SK-MEL-5 (cell line): ENCODE results near the gene ARSB. TPM values are rescaled to one million over a fixed set of nuclear protein-coding genes. Genes with fewer than 3 reads are reported as not detected.

ENCODE experiments used
- DNase-seq: peaks from one replicate; pipeline ENCODE4 v3.0.0-alpha.2; 2016; ENCODE audit warnings: low read depth, low spot score
- in situ Hi-C: cut with HindIII; loops from 2 replicates; pipeline ENCODE4 v1.10.0; 2016; ENCODE audit warnings: low sequenced_read_pairs, high pct_unique_total_duplicates, low pct_unique_long_range_greater_than_20kb
- total RNA-seq: library from RNA; depleted of rRNA; stranded (reverse); fragments of >200 nt; shearing (Covaris generic); gene quantifications from 2 replicates; pipeline ENCODE4 v1.2.3, GENCODE V29; 2014

Gene ARSB
- total RNA-seq, 1 experiment from 2014 or later, result 25.7 TPM

- no peak for DNase-seq
- in situ Hi-C loops, result no loop called here
These were observed 224.7 kb downstream of the ARSB start for GRCh38 chr5:78760366-78760765.

GRCh38 chr5:78758169-78758839 lies 226.8 kb downstream of the ARSB start:
- in situ Hi-C loops, result no loop called here
- DNase-seq, result no peak

- in situ Hi-C loops, result no loop called here
- DNase-seq, result no peak
These were observed 227.6 kb downstream of the ARSB start for GRCh38 chr5:78757269-78758053.

- DNase-seq, result peak; percentile 40
- in situ Hi-C loops, result no loop called here
These were observed 228.3 kb downstream of the ARSB start for GRCh38 chr5:78756858-78757257.

GRCh38 chr5:78755822-78756429 lies 229.2 kb downstream of the ARSB start:
- in situ Hi-C loops, result no loop called here

GRCh38 chr5:78754655-78755054 lies 230.5 kb downstream of the ARSB start:
- in situ Hi-C loops, result no loop called here

More at GRCh38 chr5:78755822-78756429, 229.2 kb downstream of the ARSB start:
- no peak for DNase-seq

GRCh38 chr5:78753093-78753531 lies 232.0 kb downstream of the ARSB start:
- DNase-seq, result no peak
- in situ Hi-C loops, result no loop called here

More at GRCh38 chr5:78754655-78755054, 230.5 kb downstream of the ARSB start:
- no peak for DNase-seq

GRCh38 chr5:78751872-78752271 lies 233.2 kb downstream of the ARSB start:
- in situ Hi-C loops, result no loop called here
- no peak for DNase-seq

GRCh38 chr5:78750281-78750680 lies 234.8 kb downstream of the ARSB start:
- peak; percentile 3 for DNase-seq
- in situ Hi-C loops, result no loop called here

- DNase-seq, result peak; percentile 91
- in situ Hi-C loops, result no loop called here
These were observed 237.3 kb downstream of the ARSB start for GRCh38 chr5:78747705-78748359.

GRCh38 chr5:78747055-78747454 lies 238.1 kb downstream of the ARSB start:
- in situ Hi-C loops, result no loop called here
- DNase-seq, result no peak

GRCh38 chr5:78746021-78746770 lies 238.9 kb downstream of the ARSB start:
- no peak for DNase-seq
- in situ Hi-C loops, result no loop called here

GRCh38 chr5:78744951-78745534 lies 240.1 kb downstream of the ARSB start:
- in situ Hi-C loops, result no loop called here
- no peak for DNase-seq

- in situ Hi-C loops, result no loop called here
- DNase-seq, result no peak
These were observed 244.1 kb downstream of the ARSB start for GRCh38 chr5:78741019-78741418.

- in situ Hi-C loops, result no loop called here
- DNase-seq, result no peak
These were observed 246.3 kb downstream of the ARSB start for GRCh38 chr5:78738693-78739300.

GRCh38 chr5:78738104-78738503 lies 247.0 kb downstream of the ARSB start:
- no peak for DNase-seq
- in situ Hi-C loops, result no loop called here
